K562 (cell line): ENCODE results near the gene MED13L. TPM values are rescaled to one million over a fixed set of nuclear protein-coding genes. Genes with fewer than 3 reads are reported as not detected.

ENCODE experiments used
- ATAC-seq: fragments of 200-7000 bp; cut with Tn5 transposase; 3 replicates; pipeline ENCODE4 v1.9.1; 2020; ENCODE audit warnings: moderate library complexity
- BruUV-seq: library from RNA; stranded (reverse); fragments of 400-500 nt; replicated peaks from 2 replicates; lab custom pipeline; 2021; lab: Mats Ljungman, UMichigan
- CTCF ChIA-PET: fragments of 300-600 bp; formaldehyde crosslinking; extraction: SDS; loops from one replicate; lab custom pipeline; 2021; ENCODE audit warnings: low intra/inter-chr PET ratio; lab: Yijun Ruan, JAX
- POLR2A ChIA-PET: fragments of 300-600, 350-650 bp; sonication (Branson Sonifier 250); formaldehyde crosslinking; extraction: SDS; loops from one replicate; lab custom pipeline; 2021; ENCODE audit warnings: antibody characterized with exemption, inconsistent platforms; lab: Yijun Ruan, JAX
- DNase-seq, 4 experiments: peaks; one replicate each; pipeline versions ENCODE4 v3.0.0 to v3.0.0-alpha.2; 2011 to 2018; ENCODE audit warnings: low spot score in 3 of 4, mixed read lengths in 3 of 4; ENCODE audit errors: extremely low read depth in 1 of 4
- FAIRE-seq: peaks from 2 replicates; lab custom pipeline; 2011; peaks lifted over from hg19 to GRCh38; lab: Jason Lieb, UNC
- H2AFZ ChIP-seq: 2 replicates; pipeline ENCODE4 v1.6.0; 2011; ENCODE audit warnings: low read depth, low read length, control low read depth, inconsistent platforms
- H3K27ac ChIP-seq: fragments of 200-600 bp; 3 replicates; pipeline ENCODE4 v1.8.0; 2011; ENCODE audit warnings: low read depth, mild to moderate bottlenecking, control low read depth, inconsistent platforms, low read length, moderate library complexity, mixed read lengths; ENCODE audit errors: extremely low read depth
- H3K27me3 ChIP-seq, 2 experiments: fragments of 300-600 bp in 1 of 2; 2 replicates in 1 of 2; 3 replicates in 1 of 2; pipeline versions ENCODE4 v1.6.0 to v1.8.0; 2011; ENCODE audit warnings: inconsistent platforms in 2 of 2, low read length in 2 of 2, mild to moderate bottlenecking in 1 of 2, mixed read lengths in 1 of 2, moderate library complexity in 1 of 2; ENCODE audit not compliant: control insufficient read depth in 2 of 2, insufficient read depth in 2 of 2
- H3K36me3 ChIP-seq: fragments of 300-600 bp; 3 replicates; pipeline ENCODE4 v1.8.0; 2011; ENCODE audit warnings: mild to moderate bottlenecking, low read length, inconsistent platforms; ENCODE audit not compliant: control insufficient read depth, insufficient read depth
- H3K4me1 ChIP-seq, 2 experiments: fragments of 200-600 bp in 1 of 2; replicated peaks in 1 of 2; 2 replicates in 1 of 2; 3 replicates in 1 of 2; pipeline versions ENCODE4 v1.5.1 to v1.8.0; 2011; ENCODE audit warnings: inconsistent platforms in 2 of 2, low read length in 2 of 2, mild to moderate bottlenecking in 1 of 2, mixed read lengths in 1 of 2, moderate library complexity in 1 of 2; ENCODE audit not compliant: control insufficient read depth in 2 of 2, insufficient read depth in 2 of 2
- H3K4me2 ChIP-seq: 2 replicates; pipeline ENCODE4 v1.6.1; 2011; ENCODE audit warnings: low read length, control low read depth, inconsistent platforms, mixed read lengths; ENCODE audit not compliant: insufficient read depth
- H3K4me3 ChIP-seq: fragments of 200-600 bp; sonication (generic), shearing (Covaris generic); 2 replicates; pipeline ENCODE4 v1.5.1; 2016; ENCODE audit warnings: control low read depth, inconsistent platforms
- H3K79me2 ChIP-seq: fragments of 200-600 bp; 3 replicates; pipeline ENCODE4 v1.8.0; 2011; ENCODE audit warnings: low read length, inconsistent platforms; ENCODE audit not compliant: control insufficient read depth, insufficient read depth
- H3K9ac ChIP-seq, 2 experiments: 2 replicates each; pipeline versions ENCODE4 v1.6.0 to v1.6.1; 2011; ENCODE audit warnings: low read depth in 2 of 2, low read length in 2 of 2, control low read depth in 1 of 2, inconsistent platforms in 1 of 2, mild to moderate bottlenecking in 1 of 2, mixed read lengths in 1 of 2; ENCODE audit not compliant: insufficient read depth in 1 of 2
- H3K9me1 ChIP-seq: one replicate; pipeline ENCODE4 v1.6.0; 2011; ENCODE audit warnings: inconsistent platforms, mild to moderate bottlenecking, low read length, moderate library complexity; ENCODE audit not compliant: control insufficient read depth, insufficient read depth
- H3K9me3 ChIP-seq: replicated peaks from 2 replicates; pipeline ENCODE4 v1.5.1; 2011; ENCODE audit warnings: low read depth, low read length, inconsistent platforms; ENCODE audit not compliant: control insufficient read depth, insufficient read depth
- H4K20me1 ChIP-seq: replicated peaks from 2 replicates; pipeline ENCODE4 v1.6.1; 2011; ENCODE audit warnings: low read length, inconsistent platforms, mixed read lengths; ENCODE audit not compliant: control insufficient read depth, insufficient read depth
- POLR2AphosphoS5 ChIP-seq: IDR thresholded peaks from 2 replicates; pipeline ENCODE4 v1.6.1; 2011; ENCODE audit warnings: mild to moderate bottlenecking, low read depth, low read length, moderate library complexity; ENCODE audit not compliant: control insufficient read depth, insufficient read depth
- ZNF609 ChIP-seq: sonication (generic); formaldehyde crosslinking; IDR thresholded peaks from 2 replicates; pipeline ENCODE4 v1.8.1; 2023; ENCODE audit warnings: missing genetic modification reagents, mild to moderate bottlenecking, borderline replicate concordance
- WGBS: fragments of 100-300 bp; shearing (Covaris generic); methylation state at CpG from one replicate; pipeline ENCODE4 v1.1.6; 2016; ENCODE audit warnings: low coverage, mixed read lengths; ENCODE audit not compliant: insufficient coverage; ENCODE audit errors: missing lambda C conversion rate; 5-methylcytosine and 5-hydroxymethylcytosine counted together
- in situ Hi-C: fragments of 300-500 bp; cut with MboI; formaldehyde crosslinking; loops from 4 replicates; pipeline ENCODE4 v1.15.0; 2018; ENCODE audit warnings: inconsistent platforms, mixed read lengths
- intact Hi-C: fragments of 100-400 bp; cut with micrococcal nuclease; formaldehyde crosslinking; loops from 2 replicates; pipeline ENCODE4 v1.14.2; 2022
- polyA plus RNA-seq, 8 experiments: library from polyadenylated mRNA; depleted of rRNA in 4 of 8; stranded (reverse) in 5 of 8; unstranded in 3 of 8; fragments of >200 nt; fragmentation: Nextera tagmentation in 2 of 8; fragmentation: Illumina TruSeq in 1 of 8; extraction: Ambion mirVana in 2 of 8; extraction: Trizol in 1 of 8; gene quantifications; 2 replicates each; pipeline versions ENCODE4 v1.2.1 to v1.2.3, GENCODE V29; 2011 to 2014; ENCODE audit warnings: inconsistent platforms in 1 of 8, missing spikeins in 1 of 8
- total RNA-seq, 7 experiments: library from RNA; depleted of rRNA in 6 of 7; stranded (reverse); fragments of >200 nt in 6 of 7; fragmentation: Illumina TruSeq in 2 of 7; extraction: Trizol in 2 of 7; gene quantifications; 2 replicates each; pipeline versions ENCODE4 v1.2.1 to v1.2.3, GENCODE V29; 2011 to 2021; ENCODE audit warnings: low replicate concordance in 1 of 7

Gene MED13L
- total and polyA plus RNA-seq, 9 of the 15 experiments (the other 6 are each of a cell fraction or from before 2014, with no cell fraction given), result 13.4 to 90.3 (median 36.9) TPM

- no peaks in the 10 kb centered on the region for H3K79me2 ChIP-seq
- no peaks in the 10 kb centered on the region for H3K9me3 ChIP-seq
- DNase-seq (no peak), ATAC-seq (peak; percentile 19; the same call in 2 of the 3 replicates), FAIRE-seq (no peak)
- no TSS peak for BruUV-seq
- no peaks in the 10 kb centered on the region; a peak in 1 of 5 replicates for H3K4me1 ChIP-seq
- POLR2A ChIA-PET, result interaction anchor here (0.9 kb wide), 1 partner anchor 742 kb away, joined by 3 read pairs; no protein-coding TSS in a partner anchor
- intact Hi-C loops (no loop called here), in situ Hi-C loops (loop anchor here (25.0 kb wide), 1 partner anchor 1184 kb away; no protein-coding TSS in a partner anchor)
- H4K20me1 ChIP-seq, result no peaks in the 10 kb centered on the region
- no peak for TF ChIP-seq ZNF609 (CRISPR knock-in tag)
- TF ChIP-seq POLR2AphosphoS5, result 0 out of 2 replicates have a peak, but pooled peaks have one; percentile 30
- H3K4me2 ChIP-seq, result no peak overlapping the region
- CTCF ChIA-PET, result no interaction called here
- no peaks in the 10 kb centered on the region for H3K27me3 ChIP-seq
- H3K27ac ChIP-seq, result no peak overlapping the region
- 82% methylated on average over 7 of the region's 7 CpGs for WGBS
- H3K9ac ChIP-seq, result no peak overlapping the region
- H2AFZ ChIP-seq, result no peak overlapping the region
- no peak overlapping the region for H3K4me3 ChIP-seq
- no peaks in the 10 kb centered on the region for H3K9me1 ChIP-seq
- peaks cover 7% of the 10 kb centered on the region; the same call in 1 of the 3 replicates for H3K36me3 ChIP-seq
Observed at GRCh38 chr12:115953031-115953430, 324.5 kb downstream of the MED13L start.
